ENCODE data around the gene WNT10A.

WNT10A gene

DNA sequence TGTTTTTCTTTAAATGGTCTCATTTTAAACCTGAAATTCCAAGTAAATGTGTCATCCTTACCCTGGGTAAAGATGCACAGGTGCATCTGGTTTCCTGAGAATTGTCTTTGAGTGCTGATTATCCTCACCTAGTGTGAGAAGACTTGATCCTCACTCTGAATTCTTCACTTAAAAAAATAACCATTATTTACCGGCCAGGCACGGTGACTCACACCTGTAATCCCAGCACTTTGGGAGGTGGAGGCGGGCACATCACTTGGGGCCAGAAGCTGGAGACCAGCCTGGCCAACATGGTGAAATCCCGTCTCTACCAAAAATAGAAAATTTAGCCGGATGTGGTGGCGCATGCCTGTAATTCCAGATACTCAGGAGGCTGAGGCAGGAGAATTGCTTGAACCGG is 30.9 kb upstream of the WNT10A start:
- no peak overlapping the region for H3K9ac ChIP-seq (ENCODE audit: low read length)
- no peak overlapping the region for H3K4me3 ChIP-seq (ENCODE audit: low read depth in 1 of 2, low read length in 2 of 2)
- no peaks in the 10 kb centered on the region for H3K36me3 ChIP-seq (ENCODE audit: insufficient read depth, low read length)
- no peaks in the 10 kb centered on the region for H3K9me3 ChIP-seq (ENCODE audit: low read length)
- no peaks in the 10 kb centered on the region for H3K4me1 ChIP-seq (ENCODE audit: insufficient read depth, low read length)
- H3K27me3 ChIP-seq (ENCODE audit: control insufficient read depth in 1 of 2, insufficient read depth in 2 of 2, low read length in 2 of 2), result peaks cover 5 to 38% of the 10 kb centered on the region in 2 donors
- no peak overlapping the region for H3K27ac ChIP-seq (ENCODE audit: low read depth, low read length)

DNA sequence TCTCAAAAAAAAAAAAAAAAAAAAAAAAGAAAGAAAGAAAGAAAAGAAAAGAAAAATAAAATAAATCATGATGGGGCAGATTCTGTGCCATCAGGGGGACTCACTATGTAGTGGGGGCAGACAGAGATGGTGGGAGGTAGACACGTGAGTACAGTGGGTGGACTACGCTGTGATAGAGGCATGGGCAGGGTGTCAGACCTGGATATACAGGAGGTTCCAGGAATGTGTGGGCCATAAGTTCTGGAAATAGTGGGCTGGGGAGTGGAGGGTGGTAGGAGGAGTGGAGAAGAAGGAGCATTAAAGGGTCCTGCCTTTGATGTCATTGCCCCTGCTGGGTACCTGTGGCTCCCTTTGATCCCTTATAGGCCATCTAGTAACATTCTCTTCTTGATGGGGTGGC is 29.9 kb upstream of the WNT10A start:
- no peaks in the 10 kb centered on the region for H3K9me3 ChIP-seq (ENCODE audit: low read length)
- no peak overlapping the region for H3K27ac ChIP-seq (ENCODE audit: low read depth, low read length)
- no peaks in the 10 kb centered on the region for H3K4me1 ChIP-seq (ENCODE audit: insufficient read depth, low read length)
- H3K27me3 ChIP-seq (ENCODE audit: control insufficient read depth in 1 of 2, insufficient read depth in 2 of 2, low read length in 2 of 2), result peaks cover 5 to 49% of the 10 kb centered on the region in 2 donors
- H3K9ac ChIP-seq (ENCODE audit: low read length), result no peak overlapping the region
- H3K4me3 ChIP-seq (ENCODE audit: low read depth in 1 of 2, low read length in 2 of 2), result no peak overlapping the region
- H3K36me3 ChIP-seq (ENCODE audit: insufficient read depth, low read length), result no peaks in the 10 kb centered on the region

DNA sequence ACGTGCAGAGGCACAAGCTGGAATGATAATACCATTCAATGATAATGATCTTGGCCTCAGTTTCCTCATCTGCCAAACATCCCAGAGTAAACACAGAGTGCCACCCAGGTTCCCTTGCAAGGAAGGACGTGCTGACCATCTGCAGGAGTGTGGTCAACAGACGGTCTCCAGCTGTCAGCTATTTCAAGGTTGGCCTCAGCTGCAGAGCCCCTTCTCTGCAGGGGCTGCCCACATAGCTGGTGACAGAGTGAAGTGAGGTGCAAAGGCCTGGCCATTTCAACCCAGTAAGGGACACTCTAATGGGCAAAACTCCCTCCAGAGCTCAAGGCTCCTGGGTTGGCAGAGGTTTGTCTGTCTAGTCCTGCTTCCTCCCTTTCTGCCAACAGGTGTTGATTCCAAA is 29.4 kb upstream of the WNT10A start:
- Histone ChIP-seq H3K9ac (ENCODE audit: low read length) (no peak overlapping the region), H3K9me3 (ENCODE audit: low read length) (no peaks in the 10 kb centered on the region), H3K27me3 (ENCODE audit: control insufficient read depth in 1 of 2, insufficient read depth in 2 of 2, low read length in 2 of 2) (peaks cover 5 to 54% of the 10 kb centered on the region in 2 donors), H3K36me3 (ENCODE audit: insufficient read depth, low read length) (no peaks in the 10 kb centered on the region), H3K4me1 (ENCODE audit: insufficient read depth, low read length) (no peaks in the 10 kb centered on the region), H3K27ac (ENCODE audit: low read depth, low read length) (no peak overlapping the region), H3K4me3 (ENCODE audit: low read depth in 1 of 2, low read length in 2 of 2) (no peak overlapping the region)

DNA sequence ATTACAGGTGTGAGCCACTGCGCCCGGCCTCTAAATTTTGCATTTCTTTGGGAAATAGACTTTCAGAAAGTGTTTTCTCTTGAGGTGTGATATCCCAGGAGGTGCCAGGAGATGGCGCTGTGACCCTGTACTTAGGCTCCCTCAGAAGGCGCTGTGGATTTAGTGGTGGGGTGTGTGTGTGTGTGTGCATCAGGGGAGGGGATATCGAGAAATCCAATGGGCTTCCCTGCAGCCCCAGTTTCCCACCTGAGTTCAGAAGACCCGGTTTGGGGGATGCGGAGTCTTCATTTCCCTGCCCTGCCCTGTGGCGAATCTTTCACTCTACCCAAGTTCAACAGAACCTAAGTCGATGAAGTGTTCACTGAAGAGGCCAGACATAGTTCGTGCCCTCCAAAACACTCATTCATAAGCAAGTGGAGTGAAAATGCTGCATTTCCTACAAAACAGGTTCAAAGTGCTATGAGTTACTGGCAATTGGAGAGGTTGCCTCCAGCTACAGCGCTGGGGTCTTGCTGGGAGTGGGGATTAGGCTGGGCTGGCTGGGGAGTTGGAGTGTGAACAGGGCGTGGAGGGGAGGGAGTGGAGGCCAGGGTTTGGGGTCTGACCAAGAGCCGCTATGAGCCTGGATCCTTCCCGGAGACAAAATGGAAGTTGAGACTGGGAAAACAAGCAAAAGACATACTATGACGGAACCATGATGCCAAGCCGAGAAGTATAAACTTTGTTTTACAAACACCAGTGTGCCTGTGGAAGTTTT is 27.6 kb upstream of the WNT10A start:
- no peak overlapping the region for H3K27ac ChIP-seq (ENCODE audit: low read depth, low read length)
- H3K9ac ChIP-seq (ENCODE audit: low read length), result no peak overlapping the region
- H3K27me3 ChIP-seq (ENCODE audit: control insufficient read depth in 1 of 2, insufficient read depth in 2 of 2, low read length in 2 of 2), result peaks cover 13 to 69% of the 10 kb centered on the region in 2 donors
- H3K4me1 ChIP-seq (ENCODE audit: insufficient read depth, low read length), result no peaks in the 10 kb centered on the region
- no peaks in the 10 kb centered on the region for H3K9me3 ChIP-seq (ENCODE audit: low read length)
- H3K4me3 ChIP-seq (ENCODE audit: low read depth in 1 of 2, low read length in 2 of 2), result no peak overlapping the region
- no peaks in the 10 kb centered on the region for H3K36me3 ChIP-seq (ENCODE audit: insufficient read depth, low read length)

DNA sequence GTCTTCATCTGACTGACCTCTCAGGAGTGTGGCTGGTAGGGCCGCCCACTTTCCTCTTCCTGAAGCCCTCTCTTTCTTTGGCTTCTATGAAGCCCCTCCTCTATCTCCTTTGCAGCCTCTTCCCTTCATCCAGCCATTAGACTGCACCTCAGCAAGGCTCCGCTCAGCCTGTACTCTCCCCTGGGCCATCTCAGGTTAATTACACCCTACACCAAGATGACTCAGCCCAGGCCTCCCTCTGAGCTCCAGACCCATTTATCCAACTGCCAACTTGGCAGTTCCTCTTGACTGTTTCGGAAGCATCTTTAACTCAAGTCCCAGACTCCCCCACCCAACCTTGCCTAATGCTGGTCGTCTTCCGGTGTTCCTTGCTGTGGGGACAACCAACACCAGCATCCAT is 26.9 kb upstream of the WNT10A start:
- no peak overlapping the region for H3K4me3 ChIP-seq (ENCODE audit: low read depth in 1 of 2, low read length in 2 of 2)
- H3K9me3 ChIP-seq (ENCODE audit: low read length), result no peaks in the 10 kb centered on the region
- H3K36me3 ChIP-seq (ENCODE audit: insufficient read depth, low read length), result no peaks in the 10 kb centered on the region
- H3K27ac ChIP-seq (ENCODE audit: low read depth, low read length), result no peak overlapping the region
- no peaks in the 10 kb centered on the region for H3K4me1 ChIP-seq (ENCODE audit: insufficient read depth, low read length)
- H3K9ac ChIP-seq (ENCODE audit: low read length), result no peak overlapping the region
- H3K27me3 ChIP-seq (ENCODE audit: control insufficient read depth in 1 of 2, insufficient read depth in 2 of 2, low read length in 2 of 2), result peaks cover 20 to 76% of the 10 kb centered on the region in 2 donors

DNA sequence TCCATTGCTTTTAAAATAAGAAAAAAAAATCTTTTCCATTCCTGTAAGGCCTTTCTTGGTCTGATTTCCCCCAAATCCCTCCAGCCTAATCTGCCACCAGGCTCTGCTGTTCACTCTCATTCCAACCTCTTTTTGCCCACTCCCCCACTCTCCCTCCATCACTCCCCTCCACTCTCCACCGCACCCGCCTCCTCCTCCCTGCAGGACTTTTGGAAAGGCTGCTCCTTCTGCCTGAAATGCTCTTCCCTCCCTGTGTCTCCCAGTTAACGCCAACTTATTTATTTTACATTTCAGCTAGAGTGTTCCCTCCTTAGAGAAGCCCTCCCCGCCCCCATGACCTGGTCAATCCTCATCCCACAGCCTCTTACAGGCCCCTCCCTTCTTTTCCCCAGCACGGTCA is 25.8 kb upstream of the WNT10A start:
- Histone ChIP-seq H3K27me3 (ENCODE audit: control insufficient read depth in 1 of 2, insufficient read depth in 2 of 2, low read length in 2 of 2) (peaks cover 23 to 77% of the 10 kb centered on the region in 2 donors), H3K9ac (ENCODE audit: low read length) (no peak overlapping the region), H3K36me3 (ENCODE audit: insufficient read depth, low read length) (no peaks in the 10 kb centered on the region), H3K4me3 (ENCODE audit: low read depth in 1 of 2, low read length in 2 of 2) (no peak overlapping the region), H3K27ac (ENCODE audit: low read depth, low read length) (no peak overlapping the region), H3K4me1 (ENCODE audit: insufficient read depth, low read length) (peaks cover under 1% of the 10 kb centered on the region), H3K9me3 (ENCODE audit: low read length) (no peaks in the 10 kb centered on the region)

DNA sequence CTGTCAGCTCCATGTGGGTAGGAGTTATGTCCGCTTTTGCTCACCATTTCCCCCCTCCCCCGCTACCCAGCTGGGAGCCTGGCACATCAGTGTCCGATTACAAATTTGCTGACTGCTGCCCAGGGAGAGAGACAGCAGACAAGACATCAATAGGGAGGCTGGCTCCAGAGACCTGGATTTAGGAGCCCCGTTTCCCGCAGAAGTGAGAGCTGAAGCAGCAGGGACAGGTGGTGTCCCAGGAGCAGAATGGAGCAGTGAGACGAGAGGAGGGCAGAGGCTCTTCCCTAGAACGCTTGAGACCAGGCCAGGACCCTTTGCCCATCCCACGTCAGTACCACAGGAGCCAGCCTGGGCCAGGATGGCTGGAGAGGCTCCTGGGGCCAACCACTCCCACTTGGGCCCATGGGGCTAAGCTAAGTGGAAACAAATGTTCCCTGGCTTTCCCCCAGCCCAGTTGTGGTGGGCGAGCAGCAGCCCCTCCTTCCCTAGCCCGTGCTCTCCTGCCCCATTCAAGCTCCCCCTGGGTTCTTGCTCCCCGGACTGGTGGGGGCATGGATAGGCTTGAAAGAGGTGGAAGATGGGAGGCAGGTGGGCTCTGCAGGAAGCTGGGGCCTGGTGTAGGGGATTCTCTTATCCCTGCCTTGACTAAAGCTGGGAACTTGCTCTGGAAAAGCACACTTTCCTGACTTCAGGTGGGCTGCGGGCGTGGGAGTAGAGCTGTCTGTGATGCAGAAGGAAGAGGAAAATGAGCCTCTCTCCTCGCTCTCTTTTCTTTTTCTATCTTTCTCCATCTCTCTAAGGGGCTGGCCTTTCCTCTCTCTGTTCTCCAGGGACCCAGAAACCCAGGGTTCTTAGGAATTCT is 25.1 kb upstream of the WNT10A start:
- peaks cover 7% of the 10 kb centered on the region for H3K4me1 ChIP-seq (ENCODE audit: insufficient read depth, low read length)
- no peak overlapping the region for H3K9ac ChIP-seq (ENCODE audit: low read length)
- H3K9me3 ChIP-seq (ENCODE audit: low read length), result no peaks in the 10 kb centered on the region
- H3K4me3 ChIP-seq (ENCODE audit: low read depth in 1 of 2, low read length in 2 of 2), result no peak overlapping the region
- H3K27ac ChIP-seq (ENCODE audit: low read depth, low read length), result no peak overlapping the region
- peaks cover 29 to 83% of the 10 kb centered on the region in 2 donors for H3K27me3 ChIP-seq (ENCODE audit: control insufficient read depth in 1 of 2, insufficient read depth in 2 of 2, low read length in 2 of 2)
- H3K36me3 ChIP-seq (ENCODE audit: insufficient read depth, low read length), result no peaks in the 10 kb centered on the region

DNA sequence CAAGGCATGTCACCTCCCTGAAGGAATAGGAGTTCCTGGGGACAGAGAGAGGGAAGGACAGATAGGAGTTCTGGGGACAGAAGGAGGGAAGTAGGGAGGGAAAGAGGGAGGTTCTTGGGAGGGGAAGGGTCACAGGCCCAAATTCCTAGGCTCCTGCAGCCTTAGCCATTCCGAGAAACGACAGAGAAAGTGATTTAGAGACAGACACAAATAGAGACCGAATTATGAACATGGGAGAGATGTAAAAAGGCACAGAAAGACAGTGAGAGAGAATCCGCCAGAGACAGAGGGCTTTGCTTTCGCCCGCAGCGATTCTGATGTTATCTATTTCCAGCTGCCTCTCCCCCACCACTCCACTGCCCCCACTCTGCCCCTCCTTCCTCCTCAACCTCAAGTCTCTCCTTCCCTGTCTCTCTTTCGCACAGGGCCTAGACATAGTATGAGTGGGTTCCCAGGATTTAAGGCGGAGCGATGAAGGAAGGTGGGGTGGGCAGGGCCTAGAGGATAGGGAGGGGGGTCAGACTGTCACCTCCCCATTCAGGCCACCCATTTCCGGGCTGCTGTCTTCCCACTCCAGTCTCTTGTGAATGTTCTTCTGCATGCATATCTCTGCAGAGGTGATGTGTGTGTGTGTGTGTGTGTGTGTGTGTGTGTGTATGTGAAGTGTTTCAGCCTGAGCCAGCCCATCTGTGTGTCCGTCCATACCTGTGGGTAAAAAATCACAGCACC is 24.3 kb upstream of the WNT10A start:
- Histone ChIP-seq H3K27me3 (ENCODE audit: control insufficient read depth in 1 of 2, insufficient read depth in 2 of 2, low read length in 2 of 2) (peaks cover 36 to 83% of the 10 kb centered on the region in 2 donors), H3K27ac (ENCODE audit: low read depth, low read length) (no peak overlapping the region), H3K4me3 (ENCODE audit: low read depth in 1 of 2, low read length in 2 of 2) (no peak overlapping the region), H3K36me3 (ENCODE audit: insufficient read depth, low read length) (no peaks in the 10 kb centered on the region), H3K9me3 (ENCODE audit: low read length) (no peaks in the 10 kb centered on the region), H3K9ac (ENCODE audit: low read length) (no peak overlapping the region), H3K4me1 (ENCODE audit: insufficient read depth, low read length) (peaks cover 13% of the 10 kb centered on the region)

DNA sequence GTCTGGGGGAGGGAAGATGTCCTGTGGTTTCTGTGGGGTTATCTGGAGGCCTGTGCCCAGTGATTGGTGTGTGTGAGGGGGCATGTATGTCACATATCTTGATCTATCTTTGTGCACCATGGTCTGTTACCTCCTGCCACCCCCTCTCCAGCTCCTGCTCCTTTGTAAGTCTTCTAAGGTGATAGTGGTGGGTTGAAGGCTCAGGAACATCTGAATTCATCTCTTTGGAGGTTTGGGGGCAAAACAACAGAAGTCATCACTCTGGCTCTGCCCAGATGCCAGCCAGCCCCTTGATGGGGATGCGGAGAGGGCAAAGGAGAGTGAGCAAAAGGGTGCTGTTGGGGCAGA is 23.8 kb upstream of the WNT10A start:
- Histone ChIP-seq H3K4me1 (ENCODE audit: insufficient read depth, low read length) (peaks cover 14% of the 10 kb centered on the region), H3K9ac (ENCODE audit: low read length) (no peak overlapping the region), H3K36me3 (ENCODE audit: insufficient read depth, low read length) (no peaks in the 10 kb centered on the region), H3K27ac (ENCODE audit: low read depth, low read length) (no peak overlapping the region), H3K9me3 (ENCODE audit: low read length) (no peaks in the 10 kb centered on the region), H3K4me3 (ENCODE audit: low read depth in 1 of 2, low read length in 2 of 2) (no peak overlapping the region), H3K27me3 (ENCODE audit: control insufficient read depth in 1 of 2, insufficient read depth in 2 of 2, low read length in 2 of 2) (peaks cover 41 to 84% of the 10 kb centered on the region in 2 donors)

DNA sequence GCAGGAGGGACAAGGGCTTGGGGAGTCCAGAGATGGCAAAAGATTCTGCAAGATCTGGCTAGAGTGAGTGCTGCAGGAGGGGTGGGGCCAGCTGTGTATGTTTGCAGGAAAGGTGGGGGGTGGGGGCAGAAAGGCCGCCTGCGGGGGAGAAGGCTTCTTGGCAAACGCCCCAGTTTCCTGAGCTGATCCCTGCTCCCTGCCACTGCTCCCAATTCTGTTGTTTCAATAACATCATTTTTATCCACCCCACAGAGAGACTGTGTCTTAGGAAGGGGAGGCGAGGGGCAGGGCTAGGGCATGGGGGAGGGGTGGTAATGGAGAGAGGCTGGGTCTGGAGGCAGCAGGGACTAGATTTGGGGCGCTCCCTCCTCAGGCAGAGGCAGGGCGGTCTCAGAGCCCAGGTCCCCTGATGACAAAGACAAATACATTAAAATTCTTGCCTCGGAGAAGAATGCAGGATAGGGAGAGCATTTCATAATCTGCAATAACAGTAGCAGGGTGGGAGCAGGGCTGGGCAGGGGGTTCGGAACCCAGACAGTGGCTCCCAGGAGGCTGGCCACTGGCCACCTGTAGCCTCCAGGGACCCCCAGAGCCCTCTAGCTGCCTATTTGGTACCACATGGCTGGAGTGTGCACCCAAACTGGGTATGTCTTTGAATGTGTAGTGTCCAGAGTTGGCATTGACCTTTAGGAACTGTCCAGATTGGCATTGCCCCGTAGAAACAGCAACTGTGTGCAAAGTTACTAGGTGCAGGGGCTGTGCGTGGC is 23.1 kb upstream of the WNT10A start:
- H3K36me3 ChIP-seq (ENCODE audit: insufficient read depth, low read length), result no peaks in the 10 kb centered on the region
- no peak overlapping the region for H3K4me3 ChIP-seq (ENCODE audit: low read depth in 1 of 2, low read length in 2 of 2)
- H3K9ac ChIP-seq (ENCODE audit: low read length), result no peak overlapping the region
- peaks cover 42 to 85% of the 10 kb centered on the region in 2 donors for H3K27me3 ChIP-seq (ENCODE audit: control insufficient read depth in 1 of 2, insufficient read depth in 2 of 2, low read length in 2 of 2)
- H3K9me3 ChIP-seq (ENCODE audit: low read length), result no peaks in the 10 kb centered on the region
- H3K27ac ChIP-seq (ENCODE audit: low read depth, low read length), result no peak overlapping the region
- peaks cover 14% of the 10 kb centered on the region for H3K4me1 ChIP-seq (ENCODE audit: insufficient read depth, low read length)

DNA sequence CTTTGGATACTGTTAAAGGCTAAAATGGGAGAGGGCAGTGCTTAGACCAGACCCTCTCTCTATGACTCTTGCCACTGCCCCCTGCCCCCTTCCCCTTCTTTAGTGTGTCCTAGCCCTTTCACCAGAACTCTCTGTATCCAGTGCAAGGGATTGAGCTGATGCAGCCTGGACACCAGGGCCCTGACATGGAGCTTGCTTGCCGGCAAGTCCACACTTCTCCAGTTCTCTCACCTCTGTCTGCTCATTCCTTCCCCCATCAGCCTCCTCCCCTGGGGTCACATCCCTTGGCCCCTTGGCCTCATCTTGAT is 22.6 kb upstream of the WNT10A start:
- Histone ChIP-seq H3K36me3 (ENCODE audit: insufficient read depth, low read length) (no peaks in the 10 kb centered on the region), H3K27ac (ENCODE audit: low read depth, low read length) (no peak overlapping the region), H3K9ac (ENCODE audit: low read length) (no peak overlapping the region), H3K4me3 (ENCODE audit: low read depth in 1 of 2, low read length in 2 of 2) (no peak overlapping the region), H3K4me1 (ENCODE audit: insufficient read depth, low read length) (peaks cover 14% of the 10 kb centered on the region), H3K9me3 (ENCODE audit: low read length) (no peaks in the 10 kb centered on the region), H3K27me3 (ENCODE audit: control insufficient read depth in 1 of 2, insufficient read depth in 2 of 2, low read length in 2 of 2) (peaks cover 44 to 82% of the 10 kb centered on the region in 2 donors)
